NB4 (cell line): ENCODE results near the gene HNRNPA2B1.
A peak's percentile ranks its signal among the peaks of the same experiment; 100 is the strongest.

Source experiments
- DNase-seq: peaks from one replicate; pipeline ENCODE4 v3.0.0; 2010; ENCODE audit warnings: low read depth
- H3K4me3 ChIP-seq: one replicate; pipeline ENCODE4 v1.5.1; 2011; ENCODE audit warnings: mild to moderate bottlenecking, low read depth, low read length, moderate library complexity
- CTCF ChIP-seq: IDR thresholded peaks from one replicate; pipeline ENCODE4 v1.5.1; 2012; ENCODE audit warnings: low read depth, low read length
- MAX ChIP-seq: IDR thresholded peaks from 2 replicates; pipeline ENCODE4 v1.6.1; 2011; ENCODE audit warnings: low read depth, low read length
- MYC ChIP-seq: IDR thresholded peaks from 2 replicates; pipeline ENCODE4 v1.6.1; 2011; ENCODE audit warnings: low read depth, low read length
- POLR2A ChIP-seq: IDR thresholded peaks from 2 replicates; pipeline ENCODE4 v1.6.1; 2011; ENCODE audit warnings: mild to moderate bottlenecking; ENCODE audit not compliant: insufficient read length; ENCODE audit errors: extremely low read depth

HNRNPA2B1 gene

GRCh38 chr7:26200444-26201246, at the start of gene HNRNPA2B1:
Gene HNRNPA2B1, minus strand, starts transcription at chr7:26200746. Its CDS starts 169 bp downstream, at chr7:26200577.
- H3K4me3 ChIP-seq, result peak within 1 kb of the TSS; percentile 94
- TF ChIP-seq POLR2A (peak; percentile 100), MYC (peak; percentile 80), CTCF (no peak), MAX (peak; percentile 61)
- DNase-seq, result peak; percentile 99

- no peak overlapping the region for H3K4me3 ChIP-seq
- peak; percentile 60 for DNase-seq
- TF ChIP-seq CTCF (no peak), MAX (no peak), MYC (no peak), POLR2A (no peak)
Observed at GRCh38 chr7:26250239-26250638, 49.7 kb upstream of the HNRNPA2B1 start.

GRCh38 chr7:26245150-26245549, 44.6 kb upstream of the HNRNPA2B1 start:
- no peak overlapping the region for H3K4me3 ChIP-seq
- DNase-seq, result no peak
- TF ChIP-seq MAX, result no peak
- no peak for TF ChIP-seq POLR2A
- no peak for TF ChIP-seq MYC

GRCh38 chr7:26238032-26238431, 37.5 kb upstream of the HNRNPA2B1 start:
- no peak overlapping the region for H3K4me3 ChIP-seq
- no peak for TF ChIP-seq POLR2A
- no peak for DNase-seq

- peak; percentile 33 for DNase-seq
- no peak overlapping the region for H3K4me3 ChIP-seq
- TF ChIP-seq MYC (no peak), MAX (no peak), POLR2A (no peak), CTCF (no peak)
Observed at GRCh38 chr7:26237035-26237807, 36.7 kb upstream of the HNRNPA2B1 start.

GRCh38 chr7:26233902-26234511, 33.5 kb upstream of the HNRNPA2B1 start:
- no peak for DNase-seq
- TF ChIP-seq CTCF (peak; percentile 16), MYC (no peak), MAX (no peak), POLR2A (no peak)
- H3K4me3 ChIP-seq, result no peak overlapping the region
